HG03558 (cell line): ENCODE data around the gene MAP3K5.
"Not testable (repeated sequence)": the region's sequence is repeated elsewhere in the genome, so short reads cannot be mapped to it uniquely, and the experiment has no call there.

Experiments
- ATAC-seq: cut with Tn5 transposase; IDR thresholded peaks from one replicate; pipeline ENCODE4 v1.9.1; 2021; ENCODE audit warnings: moderate number of reproducible peaks; ENCODE audit not compliant: unreplicated experiment; ENCODE audit errors: extremely low read depth

MAP3K5 gene

GRCh38 chr6:136699358-136699757, 92.9 kb downstream of the MAP3K5 start:
- ATAC-seq: no peak

GRCh38 chr6:136696783-136697364, 95.4 kb downstream of the MAP3K5 start:
- ATAC-seq: no peak

- no peak for ATAC-seq
Observed at GRCh38 chr6:136696238-136696637, 96.0 kb downstream of the MAP3K5 start.

- no peak for ATAC-seq
Observed at GRCh38 chr6:136695412-136695811, 96.9 kb downstream of the MAP3K5 start.

GRCh38 chr6:136693090-136693489, 99.2 kb downstream of the MAP3K5 start:
- no peak for ATAC-seq

GRCh38 chr6:136687894-136688293, 104.4 kb downstream of the MAP3K5 start:
- not testable (repeated sequence) for ATAC-seq

- no peak for ATAC-seq
Observed at GRCh38 chr6:136685540-136686108, 106.7 kb downstream of the MAP3K5 start.

- ATAC-seq: no peak
Observed at GRCh38 chr6:136684466-136684865, 107.8 kb downstream of the MAP3K5 start.

GRCh38 chr6:136683209-136683941, 108.9 kb downstream of the MAP3K5 start:
- ATAC-seq: no peak

GRCh38 chr6:136682292-136682691, 110.0 kb downstream of the MAP3K5 start:
- ATAC-seq: no peak

- ATAC-seq: no peak
Observed at GRCh38 chr6:136677822-136678221, 114.5 kb downstream of the MAP3K5 start.

- ATAC-seq: no peak
Observed at GRCh38 chr6:136677344-136677743, 114.9 kb downstream of the MAP3K5 start.

- ATAC-seq: no peak
Observed at GRCh38 chr6:136676075-136676474, 116.2 kb downstream of the MAP3K5 start.

- no peak for ATAC-seq
Observed at GRCh38 chr6:136673571-136673970, 118.7 kb downstream of the MAP3K5 start.

- ATAC-seq: no peak
Observed at GRCh38 chr6:136672144-136672543, 120.1 kb downstream of the MAP3K5 start.

GRCh38 chr6:136669299-136669699, 123.0 kb downstream of the MAP3K5 start:
- ATAC-seq: no peak

GRCh38 chr6:136668571-136668970, 123.7 kb downstream of the MAP3K5 start:
- ATAC-seq: no peak

GRCh38 chr6:136666041-136666440, 126.2 kb downstream of the MAP3K5 start:
- no peak for ATAC-seq

GRCh38 chr6:136662347-136663237, 129.7 kb downstream of the MAP3K5 start:
- ATAC-seq: no peak

- ATAC-seq: no peak
Observed at GRCh38 chr6:136660727-136661126, 131.6 kb downstream of the MAP3K5 start.
